CD4-positive, alpha-beta T cell treated with Interleukin-12 subunit alpha and Interleukin-12 subunit beta, for 1 hour (primary cell): ENCODE results near the gene MYO1A.
A peak's percentile ranks its signal among the peaks of the same experiment; 100 is the strongest.
"Not testable (repeated sequence)": the region's sequence is repeated elsewhere in the genome, so short reads cannot be mapped to it uniquely, and the experiment has no call there.

Source experiments
- DNase-seq: peaks from one replicate; pipeline ENCODE4 v3.0.0-alpha.2; 2020

Gene MYO1A

GRCh38 chr12:56991319-56992246, 58.3 kb downstream of the MYO1A start:
- DNase-seq, result no peak

- DNase-seq, result no peak
These were observed 59.1 kb downstream of the MYO1A start for GRCh38 chr12:56990648-56991318.

DNA sequence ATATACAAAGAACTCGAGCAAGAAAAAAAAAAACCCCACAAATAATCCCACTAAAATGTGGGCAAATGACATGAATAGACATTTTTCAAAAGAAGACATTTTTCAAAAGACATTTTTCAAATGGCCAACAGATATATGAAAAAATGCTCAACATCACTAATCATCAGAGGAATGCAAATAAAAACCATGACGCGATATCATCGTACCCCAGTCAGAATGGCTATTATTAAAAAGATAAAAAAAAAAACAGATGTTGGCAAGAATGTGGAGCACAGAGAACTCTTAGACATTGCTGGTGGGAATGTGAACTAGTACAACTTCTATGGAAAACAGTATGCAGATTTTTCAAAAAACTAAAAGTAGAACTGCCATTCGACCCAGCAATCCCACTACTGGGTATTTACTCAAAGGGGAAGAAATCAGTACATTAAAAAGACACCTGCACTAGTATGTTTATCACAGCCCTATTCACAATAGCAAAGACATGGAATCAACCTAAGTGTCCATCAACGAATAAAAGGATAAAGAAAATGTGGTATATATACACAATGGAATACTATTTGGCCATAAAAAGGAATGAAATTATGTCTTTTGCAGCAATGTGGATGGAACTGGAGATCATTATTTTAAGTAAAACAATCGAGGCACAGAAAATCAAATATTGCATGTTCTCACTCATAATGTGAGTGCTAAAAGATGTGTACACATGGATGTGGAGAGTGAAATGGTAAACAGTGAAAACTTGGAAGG, 59.9 kb downstream of the MYO1A start:
- DNase-seq, result no peak

GRCh38 chr12:56988207-56988739, 61.7 kb downstream of the MYO1A start:
- DNase-seq, result no peak

DNA sequence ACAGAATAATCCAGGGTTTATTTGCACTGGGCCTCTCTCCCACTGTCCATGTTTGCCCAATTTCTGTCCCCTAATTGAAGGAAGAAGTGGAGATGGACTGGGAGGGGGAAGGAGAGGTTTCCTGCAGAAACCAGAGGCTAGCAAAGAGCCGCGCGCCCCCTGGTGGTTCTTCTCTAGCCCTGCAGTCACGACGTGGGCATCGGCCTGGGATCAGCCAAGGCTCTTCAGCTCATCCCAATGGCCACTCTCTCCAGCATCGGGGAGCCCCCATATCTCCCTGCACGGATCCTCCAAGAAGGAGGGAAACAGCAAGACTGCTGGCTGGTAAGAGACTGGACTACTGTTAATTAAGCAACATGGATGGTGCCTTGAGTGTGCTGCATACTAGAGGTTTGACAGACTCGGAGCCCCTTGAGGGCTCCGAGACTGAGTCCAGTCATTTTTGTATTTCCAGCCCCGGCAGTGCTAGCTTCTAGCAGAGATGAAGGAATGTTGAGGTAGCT, 62.3 kb downstream of the MYO1A start:
- DNase-seq, result peak; percentile 72

- DNase-seq, result no peak
These were observed 62.9 kb downstream of the MYO1A start for GRCh38 chr12:56987011-56987410.

DNA sequence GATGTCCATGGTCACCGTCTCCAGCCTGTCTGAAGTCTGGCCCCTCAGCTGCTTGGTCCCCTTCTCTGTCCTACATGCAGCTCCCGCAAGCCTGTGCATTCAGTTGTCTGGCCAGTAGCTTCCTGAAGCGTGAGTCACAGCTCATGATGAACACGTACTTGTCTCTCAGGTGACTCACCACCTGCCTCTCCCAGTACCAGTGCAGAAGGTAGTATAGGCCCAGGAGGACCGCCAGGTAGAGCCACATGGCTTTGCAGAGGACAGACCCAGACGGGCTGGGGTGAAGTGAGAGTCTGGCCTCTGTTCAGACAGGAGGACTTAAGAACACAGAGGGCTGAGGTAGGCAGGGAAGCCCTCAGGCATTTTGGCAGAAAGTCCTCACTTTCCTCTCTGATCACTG, 64.2 kb downstream of the MYO1A start:
- DNase-seq, result not testable (repeated sequence)

DNA sequence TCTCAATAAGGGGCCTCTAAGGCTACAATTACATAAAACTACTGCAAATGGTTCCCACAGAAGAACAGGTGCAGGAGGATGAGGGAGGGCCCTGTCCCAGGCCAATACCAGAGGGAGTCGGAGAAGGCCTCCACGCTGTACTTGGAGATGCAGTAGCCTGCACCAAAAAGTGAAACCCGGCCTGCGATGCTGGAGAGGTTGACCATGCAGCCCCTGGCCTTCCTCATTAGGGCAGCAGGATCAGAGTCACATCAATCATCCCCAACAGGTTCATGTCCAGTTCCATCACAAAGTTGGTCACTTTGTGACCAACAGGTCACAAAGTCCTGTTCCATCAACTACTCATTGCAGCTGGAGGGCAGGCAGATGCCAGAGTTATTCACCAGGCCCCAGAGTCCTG, 66.5 kb downstream of the MYO1A start:
- DNase-seq, result no peak

DNA sequence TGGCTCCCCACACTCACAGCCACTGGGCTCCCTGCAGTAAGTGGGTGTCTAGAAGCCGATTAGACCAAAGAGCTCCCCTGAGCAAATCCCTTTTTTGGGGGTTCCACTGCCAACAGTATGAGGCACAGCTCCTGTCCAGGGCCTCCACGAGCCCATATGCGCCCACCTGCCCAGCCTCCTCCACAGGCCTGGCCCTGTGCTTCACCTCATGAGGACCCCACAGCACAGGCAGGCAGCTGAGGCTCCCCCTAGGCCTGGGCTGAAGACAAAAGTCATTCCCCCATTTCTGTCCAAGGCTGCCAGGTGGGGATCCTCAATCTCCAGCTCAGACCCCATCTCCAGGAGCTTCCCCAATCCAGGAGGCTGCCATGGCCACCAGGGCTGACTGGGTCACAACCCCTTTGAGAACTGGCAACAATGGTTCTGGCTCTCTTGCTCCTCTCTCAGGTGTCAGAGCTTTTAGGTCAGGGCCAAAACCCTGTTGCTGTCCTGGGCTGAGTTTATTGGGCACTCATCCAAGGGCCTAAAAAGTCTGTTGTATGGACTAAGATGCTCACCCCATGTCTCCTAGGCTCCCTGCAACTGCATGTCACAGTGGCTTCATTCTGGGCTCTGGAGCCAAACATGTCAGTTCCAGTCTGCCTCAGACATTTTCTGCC, 67.2 kb downstream of the MYO1A start:
- not testable (repeated sequence) for DNase-seq

DNA sequence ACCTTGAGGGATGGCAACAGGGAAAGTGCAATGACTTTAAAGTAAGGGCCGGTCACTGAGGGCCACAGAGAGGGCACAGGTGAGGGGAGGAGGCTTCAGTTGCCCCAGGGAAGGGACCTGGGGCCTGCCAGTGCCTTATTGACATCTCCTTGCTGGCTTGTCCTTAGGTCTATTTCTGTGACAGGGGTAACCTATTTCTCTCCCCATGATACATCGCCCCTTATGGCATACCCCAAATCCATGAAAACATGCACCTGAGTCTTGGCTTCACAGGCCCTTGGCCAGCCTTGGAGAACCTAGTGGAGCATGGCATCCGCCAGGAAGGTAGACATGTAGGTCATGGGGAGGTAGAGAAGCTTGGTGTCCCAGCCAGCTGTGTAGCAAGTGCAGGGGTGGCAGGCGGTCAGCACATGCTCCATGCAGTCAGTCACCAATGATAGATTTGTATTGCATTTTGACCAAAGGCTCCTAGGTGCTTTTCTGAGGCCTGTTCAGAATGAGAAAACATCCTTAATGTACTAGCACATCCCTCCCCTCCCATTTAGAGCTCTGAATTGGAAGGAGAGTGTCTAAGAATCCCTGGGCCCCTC, 68.9 kb downstream of the MYO1A start:
- DNase-seq, result no peak

DNA sequence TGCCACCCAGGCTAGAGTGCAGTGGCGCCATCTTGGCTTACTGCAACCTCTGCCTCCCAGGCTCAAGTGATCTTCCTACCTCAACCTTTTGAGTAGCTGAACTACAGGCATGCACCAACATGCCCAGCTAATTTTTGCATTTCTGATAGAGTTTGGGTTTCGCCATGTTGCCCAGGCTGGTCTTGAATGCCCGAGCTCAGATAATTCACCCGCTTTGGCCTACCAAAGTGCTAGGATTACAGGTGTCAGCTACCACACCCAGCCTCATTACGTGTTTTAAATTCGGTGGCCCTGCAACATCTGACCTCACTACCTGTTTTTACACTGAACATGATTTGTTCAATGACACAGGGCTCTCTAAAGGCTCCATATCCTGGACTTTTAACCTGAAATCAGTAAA, 69.7 kb downstream of the MYO1A start:
- no peak for DNase-seq

GRCh38 chr12:56979628-56980027, 70.3 kb downstream of the MYO1A start:
- no peak for DNase-seq
